ENCODE measurements around the gene CPEB1.
"Not testable (repeated sequence)": the region's sequence is repeated elsewhere in the genome, so short reads cannot be mapped to it uniquely, and the experiment has no call there.

Gene CPEB1

DNA sequence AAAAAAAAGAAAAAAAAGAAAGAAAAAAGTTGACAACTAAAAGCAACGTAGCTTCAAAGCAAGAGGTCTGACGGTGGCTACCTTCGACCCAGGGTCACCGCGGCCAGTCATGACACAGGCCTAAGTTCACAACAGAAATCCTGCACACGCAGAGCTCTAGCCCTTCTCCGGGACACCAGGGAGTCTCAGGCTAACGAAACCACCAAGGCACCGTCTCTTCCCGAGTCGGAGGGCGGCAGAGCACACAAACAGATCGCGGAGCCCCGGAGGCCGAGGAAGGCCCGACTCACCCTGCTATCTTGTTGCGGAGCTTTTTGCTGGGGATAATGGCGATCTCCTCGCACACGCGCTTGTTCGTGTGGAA, 107.5 kb downstream of the CPEB1 start:
- in situ Hi-C loops (cut with HindIII; ENCODE audit: low sequenced_read_pairs) = no loop called here
- TF ChIP-seq, protein P1, sequence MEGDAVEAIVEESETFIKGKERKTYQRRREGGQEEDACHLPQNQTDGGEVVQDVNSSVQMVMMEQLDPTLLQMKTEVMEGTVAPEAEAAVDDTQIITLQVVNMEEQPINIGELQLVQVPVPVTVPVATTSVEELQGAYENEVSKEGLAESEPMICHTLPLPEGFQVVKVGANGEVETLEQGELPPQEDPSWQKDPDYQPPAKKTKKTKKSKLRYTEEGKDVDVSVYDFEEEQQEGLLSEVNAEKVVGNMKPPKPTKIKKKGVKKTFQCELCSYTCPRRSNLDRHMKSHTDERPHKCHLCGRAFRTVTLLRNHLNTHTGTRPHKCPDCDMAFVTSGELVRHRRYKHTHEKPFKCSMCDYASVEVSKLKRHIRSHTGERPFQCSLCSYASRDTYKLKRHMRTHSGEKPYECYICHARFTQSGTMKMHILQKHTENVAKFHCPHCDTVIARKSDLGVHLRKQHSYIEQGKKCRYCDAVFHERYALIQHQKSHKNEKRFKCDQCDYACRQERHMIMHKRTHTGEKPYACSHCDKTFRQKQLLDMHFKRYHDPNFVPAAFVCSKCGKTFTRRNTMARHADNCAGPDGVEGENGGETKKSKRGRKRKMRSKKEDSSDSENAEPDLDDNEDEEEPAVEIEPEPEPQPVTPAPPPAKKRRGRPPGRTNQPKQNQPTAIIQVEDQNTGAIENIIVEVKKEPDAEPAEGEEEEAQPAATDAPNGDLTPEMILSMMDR (IDR thresholded peaks at IDR 0.05; ENCODE audit: low read depth, low read length, missing control alignments) = no peak
- DNase-seq (ENCODE audit: low read depth) = no peak
- peak overlapping the region; percentile 99 for H3K4me3 ChIP-seq (ENCODE audit: low read depth, low read length)

DNA sequence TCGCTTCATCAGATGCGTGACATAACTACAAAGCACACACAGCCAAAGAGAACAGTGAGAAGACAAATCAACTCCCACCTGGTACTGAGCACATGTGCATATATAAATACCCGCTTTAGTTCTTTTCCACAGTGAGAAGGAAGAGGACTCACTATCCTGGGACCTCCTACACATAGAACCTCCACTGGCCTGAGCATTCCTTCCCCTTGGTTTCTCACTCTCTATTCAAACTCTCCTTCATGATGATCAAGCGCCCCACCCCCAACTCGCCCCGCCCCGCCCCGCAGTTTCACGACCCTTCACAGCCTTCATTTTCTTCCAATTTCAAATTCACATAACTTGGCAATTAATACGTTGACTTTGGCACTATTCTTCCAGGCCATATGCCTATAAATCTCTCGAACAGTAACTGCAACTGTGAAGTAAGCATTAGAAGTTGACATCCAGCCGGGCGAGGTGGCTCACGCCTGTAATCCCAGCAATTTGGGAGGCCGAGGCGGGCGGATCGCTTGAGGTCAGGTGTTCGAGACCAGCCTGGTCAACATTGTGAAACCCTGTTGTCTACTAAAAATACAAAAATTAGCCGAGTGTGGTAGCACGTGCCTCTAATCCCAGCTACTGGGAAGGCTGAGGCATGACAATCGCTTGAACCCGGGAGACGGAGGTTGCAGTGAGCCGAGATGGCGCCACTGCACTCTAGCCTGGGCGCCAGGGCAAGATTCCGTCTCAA, 108.0 kb downstream of the CPEB1 start:
- H3K4me3 ChIP-seq (ENCODE audit: low read depth, low read length) = peak overlapping the region; percentile 99
- TF ChIP-seq, protein P1 (IDR thresholded peaks at IDR 0.05; ENCODE audit: low read depth, low read length, missing control alignments) = no peak
- in situ Hi-C loops (cut with HindIII; ENCODE audit: low sequenced_read_pairs) = no loop called here
- DNase-seq (ENCODE audit: low read depth) = no peak

DNA sequence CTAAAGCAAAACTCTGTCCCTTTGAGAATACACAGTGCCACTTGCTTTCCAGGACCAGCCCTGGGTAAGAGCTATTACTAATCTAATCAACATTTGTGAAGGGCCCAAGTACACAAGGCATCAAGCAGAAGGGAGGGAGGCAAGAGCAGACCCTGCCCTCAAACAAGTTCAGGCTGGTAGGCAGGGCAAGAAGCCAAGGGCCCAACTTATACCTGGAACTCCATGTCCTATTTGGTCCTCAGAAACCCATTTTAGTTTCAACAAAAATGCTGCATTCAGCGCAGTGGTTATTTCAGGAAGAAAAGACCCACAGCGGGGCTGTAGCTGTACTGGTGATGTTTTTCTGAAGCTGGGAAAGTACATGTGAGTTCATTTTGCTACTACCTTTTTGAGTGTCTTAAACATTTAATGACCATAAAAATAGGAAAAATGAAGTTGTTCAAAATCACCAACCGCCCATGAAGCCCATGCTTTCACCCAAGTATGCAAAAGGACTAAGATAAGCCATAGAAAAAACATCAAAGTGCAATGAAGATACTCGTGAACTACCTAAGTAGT, 109.7 kb downstream of the CPEB1 start:
- DNase-seq (ENCODE audit: low read depth) = no peak
- H3K4me3 ChIP-seq (ENCODE audit: low read depth, low read length) = no peak overlapping the region
- in situ Hi-C loops (cut with HindIII; ENCODE audit: low sequenced_read_pairs) = no loop called here
- TF ChIP-seq, protein P1 (IDR thresholded peaks at IDR 0.05; ENCODE audit: low read depth, low read length, missing control alignments) = no peak

DNA sequence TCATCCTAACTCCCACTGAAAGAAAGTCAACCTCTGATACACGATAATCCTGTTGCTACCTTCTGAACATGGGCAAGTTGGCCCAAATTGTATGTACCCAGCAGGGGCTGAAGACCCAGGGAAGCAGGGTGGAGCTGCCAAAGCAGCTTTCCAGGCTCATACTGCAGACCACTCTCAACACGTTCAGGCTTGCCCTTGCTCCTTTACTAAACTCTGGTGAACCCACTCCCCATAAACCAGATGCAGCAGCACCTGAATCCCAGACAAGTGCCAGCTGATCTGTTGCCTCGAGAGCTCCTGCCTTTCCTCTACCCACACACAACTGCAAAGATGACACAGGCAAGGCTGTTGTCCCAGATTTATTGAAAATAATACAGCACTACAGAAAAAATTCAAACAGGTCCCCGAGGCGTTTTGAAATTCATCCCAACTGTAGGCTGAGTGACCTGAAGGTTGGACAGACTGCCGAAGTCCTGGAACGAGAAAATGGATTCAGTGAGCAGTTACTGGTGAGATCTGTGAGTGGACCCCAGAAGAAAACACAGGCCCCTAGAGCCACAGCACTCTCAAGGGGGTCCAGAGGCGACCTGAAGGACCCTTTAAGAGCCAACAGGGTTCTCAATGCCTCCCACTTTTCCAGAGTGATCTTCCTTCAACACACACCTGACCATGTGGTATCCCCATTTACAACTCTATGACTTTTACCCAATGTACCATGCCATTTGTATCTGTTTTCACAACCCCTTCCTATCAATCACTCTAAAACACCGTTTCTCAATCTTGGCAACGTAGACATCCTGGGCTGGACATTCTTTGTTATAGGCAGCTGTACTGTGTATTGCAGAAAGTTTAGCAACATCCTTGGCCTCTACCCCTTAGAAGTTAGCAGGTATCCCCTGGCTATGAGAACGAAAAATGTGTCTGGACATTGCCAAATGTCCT, 110.5 kb downstream of the CPEB1 start:
- TF ChIP-seq, protein P1 (IDR thresholded peaks at IDR 0.05; ENCODE audit: low read depth, low read length, missing control alignments) = no peak
- no peak overlapping the region for H3K4me3 ChIP-seq (ENCODE audit: low read depth, low read length)
- in situ Hi-C loops (cut with HindIII; ENCODE audit: low sequenced_read_pairs) = no loop called here
- DNase-seq (ENCODE audit: low read depth) = no peak

DNA sequence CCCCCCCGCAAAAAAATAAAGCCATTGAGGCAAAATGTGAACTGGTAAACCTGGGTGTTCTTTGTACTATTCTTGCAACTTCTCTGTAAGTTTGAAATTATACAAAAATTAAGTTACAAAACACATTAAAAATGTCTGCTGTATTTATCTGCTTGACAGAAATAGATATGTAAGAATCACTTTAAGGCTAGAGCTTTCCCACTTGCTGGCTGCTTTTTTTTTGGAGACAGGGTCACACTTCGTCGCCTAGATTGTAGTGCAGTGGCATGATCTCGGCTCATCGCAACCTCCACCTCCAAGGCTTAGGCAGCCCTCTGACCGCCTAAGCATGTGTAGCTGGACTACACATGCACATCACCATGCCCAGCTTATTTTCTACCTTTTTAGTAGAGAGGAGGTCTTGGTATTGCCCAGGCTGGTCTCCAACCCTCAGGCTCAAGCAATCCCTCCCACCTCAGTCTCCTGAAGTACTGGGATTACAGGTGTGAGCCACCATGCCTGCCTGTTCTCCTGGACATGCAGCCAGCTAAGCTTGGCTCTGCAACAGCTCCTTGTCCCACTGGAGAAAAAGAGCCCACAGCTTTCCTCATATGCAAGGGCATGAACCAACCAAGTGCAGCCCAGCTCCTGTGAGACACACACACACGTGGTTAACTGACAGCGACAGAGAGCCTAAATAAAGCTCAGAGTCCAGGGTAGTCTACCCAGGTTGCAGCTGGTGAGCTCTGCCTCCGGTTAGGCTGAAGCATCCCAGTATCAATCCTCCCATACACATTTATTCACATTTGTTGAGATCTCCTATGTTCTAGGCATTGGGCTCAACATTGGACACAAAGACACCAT, 111.4 kb downstream of the CPEB1 start:
- DNase-seq (ENCODE audit: low read depth) = no peak
- H3K4me3 ChIP-seq (ENCODE audit: low read depth, low read length) = no peak overlapping the region
- in situ Hi-C loops (cut with HindIII; ENCODE audit: low sequenced_read_pairs) = no loop called here
- TF ChIP-seq, protein P1 (IDR thresholded peaks at IDR 0.05; ENCODE audit: low read depth, low read length, missing control alignments) = no peak

DNA sequence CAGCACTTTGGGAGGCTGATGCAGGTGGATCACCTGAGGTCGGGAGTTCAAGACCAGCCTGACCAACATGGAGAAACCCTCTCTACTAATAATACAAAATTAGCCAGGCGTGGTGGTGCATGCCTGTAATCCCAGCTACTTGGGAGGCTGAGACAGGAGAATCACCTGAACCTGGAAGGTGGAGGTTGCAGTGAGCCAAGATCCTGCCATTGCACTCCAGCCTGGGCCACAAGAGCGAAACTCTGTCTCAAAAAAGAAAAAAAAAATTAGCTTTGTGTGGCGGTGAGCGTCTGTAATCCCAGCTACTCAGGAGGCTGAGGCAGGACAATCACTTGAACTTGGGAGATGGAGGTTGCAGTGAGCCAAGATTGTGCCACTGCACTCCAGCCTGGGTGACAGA, 112.0 kb downstream of the CPEB1 start:
- DNase-seq (ENCODE audit: low read depth); H3K4me3 ChIP-seq (ENCODE audit: low read depth, low read length); in situ Hi-C loops (cut with HindIII; ENCODE audit: low sequenced_read_pairs): not testable (repeated sequence)

DNA sequence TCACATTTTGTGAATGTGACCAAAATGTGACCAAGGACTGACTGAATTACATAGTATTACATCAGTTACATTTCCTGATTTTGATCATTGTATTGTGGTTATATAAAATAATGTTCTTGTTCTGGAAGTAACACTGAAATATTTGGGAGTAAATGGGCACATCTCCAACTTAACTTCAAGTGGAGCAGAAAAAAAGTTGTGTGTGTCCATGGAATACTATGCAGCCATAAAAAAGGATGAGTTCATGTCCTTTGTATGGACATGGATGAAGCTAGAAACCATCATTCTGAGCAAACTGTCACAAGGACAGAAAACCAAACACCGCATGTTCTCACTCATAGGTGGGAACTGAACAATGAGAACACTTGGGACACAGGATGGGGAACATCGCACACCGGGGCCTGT, 112.7 kb downstream of the CPEB1 start:
- DNase-seq (ENCODE audit: low read depth); H3K4me3 ChIP-seq (ENCODE audit: low read depth, low read length); in situ Hi-C loops (cut with HindIII; ENCODE audit: low sequenced_read_pairs): not testable (repeated sequence)

Data from astrocyte of the cerebellum (primary cell).